ENCODE results near the gene TAF11L13.
"Not testable (repeated sequence)": the region's sequence is repeated elsewhere in the genome, so short reads cannot be mapped to it uniquely, and the experiment has no call there.

Gene TAF11L13

DNA sequence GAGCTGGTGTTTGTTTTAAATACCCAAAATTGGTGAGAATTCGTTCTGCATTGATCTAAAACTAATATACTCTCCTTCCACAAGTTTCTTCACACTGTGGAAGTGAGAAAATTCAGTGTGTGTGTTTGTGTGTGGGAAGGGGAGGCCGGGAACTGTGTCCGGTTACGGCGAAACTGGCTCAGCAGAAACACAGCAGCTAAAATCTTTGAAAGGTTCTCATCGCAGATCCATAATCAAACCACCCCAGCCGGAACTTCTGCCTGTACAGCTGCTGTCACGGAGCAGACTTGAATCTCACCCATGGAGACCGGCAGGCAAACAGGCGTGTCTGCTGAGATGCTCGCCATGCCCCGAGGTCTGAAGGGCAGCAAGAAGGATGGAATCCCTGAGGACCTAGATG is at the start of gene TAF11L13:
Gene TAF11L13 (plus strand): TSS at position 301 of the 400 bp plus-strand sequence.
- DNase-seq (ENCODE audit: low read depth), result not testable (repeated sequence)

DNA sequence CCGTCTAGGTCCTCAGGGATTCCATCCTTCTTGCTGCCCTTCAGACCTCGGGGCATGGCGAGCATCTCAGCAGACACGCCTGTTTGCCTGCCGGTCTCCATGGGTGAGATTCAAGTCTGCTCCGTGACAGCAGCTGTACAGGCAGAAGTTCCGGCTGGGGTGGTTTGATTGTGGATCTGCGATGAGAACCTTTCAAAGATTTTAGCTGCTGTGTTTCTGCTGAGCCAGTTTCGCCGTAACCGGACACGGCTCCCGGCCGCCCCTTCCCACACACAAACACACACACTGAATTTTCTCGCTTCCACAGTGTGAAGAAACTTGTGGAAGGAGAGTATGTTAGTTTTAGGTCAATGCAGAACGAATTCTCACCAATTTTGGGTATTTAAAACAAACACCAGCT is 46.2 kb upstream of the TAF11L13 start, which contains the start of gene TAF11L7:
Gene TAF11L7 (minus strand): TSS at position 101 of the 400 bp plus-strand sequence.
- not testable (repeated sequence) for DNase-seq (ENCODE audit: low read depth)

DNA sequence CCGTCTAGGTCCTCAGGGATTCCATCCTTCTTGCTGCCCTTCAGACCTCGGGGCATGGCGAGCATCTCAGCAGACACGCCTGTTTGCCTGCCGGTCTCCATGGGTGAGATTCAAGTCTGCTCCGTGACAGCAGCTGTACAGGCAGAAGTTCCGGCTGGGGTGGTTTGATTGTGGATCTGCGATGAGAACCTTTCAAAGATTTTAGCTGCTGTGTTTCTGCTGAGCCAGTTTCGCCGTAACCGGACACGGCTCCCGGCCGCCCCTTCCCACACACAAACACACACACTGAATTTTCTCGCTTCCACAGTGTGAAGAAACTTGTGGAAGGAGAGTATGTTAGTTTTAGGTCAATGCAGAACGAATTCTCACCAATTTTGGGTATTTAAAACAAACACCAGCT is 41.0 kb upstream of the TAF11L13 start, which contains the start of gene TAF11L8:
Gene TAF11L8 (minus strand): TSS at position 101 of the 400 bp plus-strand sequence.
- DNase-seq (ENCODE audit: low read depth), result not testable (repeated sequence)

DNA sequence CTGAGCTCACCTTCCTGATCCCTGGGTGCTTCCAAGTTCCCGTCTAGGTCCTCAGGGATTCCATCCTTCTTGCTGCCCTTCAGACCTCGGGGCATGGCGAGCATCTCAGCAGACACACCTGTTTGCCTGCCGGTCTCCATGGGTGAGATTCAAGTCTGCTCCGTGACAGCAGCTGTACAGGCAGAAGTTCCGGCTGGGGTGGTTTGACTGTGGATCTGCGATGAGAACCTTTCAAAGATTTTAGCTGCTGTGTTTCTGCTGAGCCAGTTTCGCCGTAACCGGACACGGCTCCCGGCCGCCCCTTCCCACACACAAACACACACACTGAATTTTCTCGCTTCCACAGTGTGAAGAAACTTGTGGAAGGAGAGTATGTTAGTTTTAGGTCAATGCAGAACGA is 37.6 kb upstream of the TAF11L13 start, which contains the start of gene TAF11L9:
Gene TAF11L9 (minus strand): TSS at position 140 of the 400 bp plus-strand sequence.
- not testable (repeated sequence) for DNase-seq (ENCODE audit: low read depth)

DNA sequence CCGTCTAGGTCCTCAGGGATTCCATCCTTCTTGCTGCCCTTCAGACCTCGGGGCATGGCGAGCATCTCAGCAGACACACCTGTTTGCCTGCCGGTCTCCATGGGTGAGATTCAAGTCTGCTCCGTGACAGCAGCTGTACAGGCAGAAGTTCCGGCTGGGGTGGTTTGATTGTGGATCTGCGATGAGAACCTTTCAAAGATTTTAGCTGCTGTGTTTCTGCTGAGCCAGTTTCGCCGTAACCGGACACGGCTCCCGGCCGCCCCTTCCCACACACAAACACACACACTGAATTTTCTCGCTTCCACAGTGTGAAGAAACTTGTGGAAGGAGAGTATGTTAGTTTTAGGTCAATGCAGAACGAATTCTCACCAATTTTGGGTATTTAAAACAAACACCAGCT is 34.2 kb upstream of the TAF11L13 start, which contains the start of gene TAF11L10:
Gene TAF11L10 (minus strand): TSS at position 101 of the 400 bp plus-strand sequence.
- DNase-seq (ENCODE audit: low read depth), result not testable (repeated sequence)

DNA sequence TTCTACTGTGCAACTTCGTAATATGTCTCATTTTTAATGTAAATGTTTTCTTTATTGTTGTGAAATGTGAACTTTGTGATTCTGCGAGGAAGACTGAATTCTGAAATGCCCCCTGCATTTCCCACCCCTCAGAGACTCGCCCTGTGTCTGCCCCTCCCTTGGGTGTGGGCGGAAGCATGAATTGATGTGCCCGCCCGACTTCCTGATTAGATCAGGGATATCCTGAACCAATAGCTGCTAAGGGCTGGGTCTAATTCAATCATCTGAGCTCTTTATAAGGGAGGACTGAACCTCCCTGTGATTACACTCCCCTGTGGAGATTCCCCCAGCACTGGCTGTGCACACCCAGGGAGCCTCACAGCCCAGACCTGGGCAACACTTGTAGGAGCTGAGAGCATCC is 28.0 kb upstream of the TAF11L13 start, which contains the start of gene TAF11L11:
Gene TAF11L11 (plus strand): TSS at position 304 of the 400 bp plus-strand sequence.
- not testable (repeated sequence) for DNase-seq (ENCODE audit: low read depth)

DNA sequence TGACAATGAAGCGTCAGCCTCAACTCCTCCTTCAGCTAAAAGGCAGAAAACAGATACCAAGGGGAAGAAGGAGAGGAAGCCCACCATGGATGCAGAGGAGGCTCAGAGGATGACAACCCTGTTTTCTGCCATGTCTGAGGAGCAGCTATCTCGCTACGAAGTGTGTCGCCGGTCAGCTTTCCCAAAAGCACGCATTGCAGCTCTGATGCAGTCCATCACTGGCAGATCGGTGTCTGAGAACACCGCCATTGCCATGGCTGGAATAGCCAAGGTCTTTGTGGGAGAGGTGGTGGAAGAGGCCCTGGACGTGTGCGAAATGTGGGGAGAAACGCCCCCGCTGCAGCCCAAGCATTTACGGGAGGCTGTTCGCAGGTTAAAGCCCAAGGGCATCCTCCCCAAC is 26.9 kb upstream of the TAF11L13 start:
- DNase-seq (ENCODE audit: low read depth), result no peak

DNA sequence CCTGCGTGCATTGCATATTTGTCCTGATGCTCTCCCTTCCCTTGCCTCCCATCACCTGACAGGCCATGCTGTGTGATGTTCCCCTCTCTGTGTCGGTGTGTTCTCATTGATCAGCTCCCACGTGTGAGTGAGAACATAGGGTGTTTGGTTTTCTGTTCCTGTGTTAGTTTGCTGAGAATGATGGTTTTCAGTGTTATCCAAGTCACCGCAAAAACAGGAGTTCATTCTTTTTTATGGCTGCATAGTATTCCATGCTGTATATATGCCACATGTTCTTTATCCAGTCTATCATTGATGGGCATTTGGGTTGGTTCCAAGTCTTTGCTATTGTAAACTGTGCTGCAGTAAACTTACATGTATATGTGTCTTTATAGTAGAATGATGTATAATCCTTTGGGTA is 24.4 kb upstream of the TAF11L13 start:
- DNase-seq (ENCODE audit: low read depth), result not testable (repeated sequence)

DNA sequence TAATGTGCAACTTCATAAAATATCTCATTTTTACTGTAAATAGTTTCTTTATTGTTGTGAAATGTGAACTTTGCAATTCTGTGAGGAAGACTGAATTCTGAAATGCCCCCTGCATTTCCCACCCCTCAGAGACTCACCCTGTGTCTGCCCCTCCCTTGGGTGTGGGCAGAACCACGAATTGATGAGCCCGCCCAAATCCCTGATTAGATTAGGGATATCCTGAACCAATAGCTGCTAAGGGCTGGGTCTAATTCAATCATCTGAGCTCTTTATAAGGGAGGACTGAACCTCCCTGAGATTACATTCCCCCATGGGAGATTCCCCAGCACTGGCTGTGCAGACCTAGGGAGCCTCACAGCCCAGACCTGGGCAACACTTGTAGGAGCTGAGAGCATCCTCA is 21.8 kb upstream of the TAF11L13 start, which contains the start of gene TAF11L12:
Gene TAF11L12 (plus strand): TSS at position 301 of the 400 bp plus-strand sequence.
- not testable (repeated sequence) for DNase-seq (ENCODE audit: low read depth)

DNA sequence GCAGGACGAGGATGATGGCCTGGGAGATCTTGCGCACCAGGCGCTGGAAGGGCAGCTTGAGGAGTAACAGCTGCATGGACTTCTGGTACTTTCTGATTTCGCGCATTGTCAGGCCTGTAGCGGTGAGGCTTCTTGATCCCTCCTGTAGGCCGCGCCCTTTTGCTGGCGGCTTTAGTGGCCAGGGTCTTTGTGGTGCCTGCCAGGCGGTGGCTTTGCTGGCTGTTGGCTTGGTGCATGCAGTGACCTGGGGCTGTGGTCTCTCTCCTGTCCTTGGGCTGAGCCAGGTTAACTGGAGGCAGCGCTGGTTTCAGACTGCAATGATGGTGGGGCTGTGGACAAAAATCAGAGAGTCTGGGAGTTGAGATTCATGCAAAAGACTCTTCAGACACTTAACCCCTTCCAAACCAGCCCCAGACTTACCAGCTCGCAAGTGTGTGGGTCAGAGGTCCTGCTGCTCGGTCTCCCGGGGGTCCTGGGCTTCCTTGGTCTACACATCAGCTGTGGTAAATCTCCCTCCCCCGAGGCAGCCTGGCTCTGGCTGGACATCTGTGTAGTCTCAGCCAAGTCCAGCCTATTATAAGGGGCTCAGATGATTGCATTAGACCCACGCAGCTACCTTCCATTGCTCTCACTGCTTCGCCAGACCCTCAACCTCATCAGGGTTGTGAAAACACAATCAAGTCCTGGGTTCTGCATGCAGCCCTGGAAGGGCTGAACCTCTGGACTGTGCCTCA is 16.8 kb upstream of the TAF11L13 start:
- no peak for DNase-seq (ENCODE audit: low read depth)

DNA sequence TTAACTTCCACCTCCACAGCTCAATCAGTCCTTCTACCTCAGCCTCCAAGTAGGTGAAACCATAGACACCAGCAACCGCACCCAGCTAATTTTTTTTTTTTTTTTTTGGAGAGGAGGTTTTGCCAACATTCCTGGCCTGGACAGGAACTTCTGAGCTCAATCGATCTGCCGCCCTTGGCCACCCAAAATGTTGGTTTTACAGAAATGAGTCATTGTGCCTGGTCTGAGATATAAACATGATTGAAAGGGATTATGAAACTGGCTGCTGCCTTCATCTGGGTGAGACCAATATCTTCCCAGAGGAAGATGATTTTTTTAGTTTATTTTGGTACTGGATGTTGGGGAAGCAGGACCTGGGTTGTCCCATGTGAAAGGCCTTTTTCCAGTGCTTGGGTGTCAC is 12.5 kb upstream of the TAF11L13 start:
- no peak for DNase-seq (ENCODE audit: low read depth)

DNA sequence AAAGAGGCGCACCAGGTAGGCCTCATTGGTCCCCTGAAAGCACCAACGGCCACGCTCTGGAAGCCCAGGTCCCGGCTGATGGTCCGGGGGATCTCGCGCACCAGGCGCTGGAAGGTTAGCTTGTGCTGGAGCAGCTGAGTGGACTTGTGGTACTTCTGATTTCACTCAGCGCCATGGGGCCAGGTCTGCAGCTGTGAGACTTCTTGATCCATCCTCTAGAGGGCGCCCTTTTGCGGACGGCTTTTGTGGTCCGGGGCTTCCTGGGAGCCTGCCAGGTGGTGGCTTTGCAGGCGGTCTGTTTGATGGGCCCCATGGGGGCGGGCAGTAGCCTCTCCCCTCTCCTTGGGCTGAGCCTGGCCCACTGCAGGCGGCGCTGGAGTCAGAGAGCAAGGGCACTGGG is 11.3 kb upstream of the TAF11L13 start:
- DNase-seq (ENCODE audit: low read depth), result no peak

DNA sequence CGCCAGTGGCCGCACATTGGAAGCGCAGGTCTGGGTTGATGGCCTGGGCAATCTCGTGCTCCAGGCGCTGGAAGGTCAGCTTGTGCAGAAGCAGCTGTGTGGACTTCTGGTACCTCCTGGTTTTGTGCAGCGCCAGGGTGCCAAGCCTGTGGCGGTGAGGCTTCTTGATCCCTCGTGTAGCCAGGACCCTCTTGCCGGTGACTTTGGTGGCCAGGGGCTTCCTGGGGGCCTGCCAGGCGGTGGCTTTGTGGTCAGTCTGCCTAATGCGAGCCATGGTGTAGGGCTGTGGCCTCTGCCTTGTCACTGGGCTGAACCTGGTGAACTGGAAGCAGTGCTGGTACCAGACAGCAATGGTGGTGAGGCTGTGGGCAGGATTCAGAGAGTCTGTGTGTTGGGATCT is 6.2 kb upstream of the TAF11L13 start:
- DNase-seq (ENCODE audit: low read depth), result no peak

DNA sequence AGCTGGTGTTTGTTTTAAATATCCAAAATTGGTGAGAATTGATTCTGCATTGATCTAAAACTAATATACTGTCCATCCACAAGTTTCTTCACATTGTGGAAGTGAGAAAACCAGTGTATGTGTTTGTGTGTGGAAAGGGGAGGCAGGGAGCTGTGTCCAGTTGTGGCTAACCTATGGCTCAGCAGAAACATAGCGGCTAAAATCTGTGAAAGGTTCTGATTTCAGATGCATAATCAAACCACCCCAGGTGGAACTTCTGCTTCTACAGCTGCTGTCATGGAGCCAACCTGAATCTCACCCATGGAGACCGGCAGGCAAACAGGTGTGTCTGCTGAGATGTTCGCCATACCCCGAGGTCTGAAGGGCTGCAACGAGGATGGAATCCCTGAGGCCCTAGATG is 2.3 kb downstream of the TAF11L13 start, which contains the start of gene TAF11L14:
Gene TAF11L14 (plus strand): TSS at position 301 of the 400 bp plus-strand sequence.
- DNase-seq (ENCODE audit: low read depth), result no peak

DNA sequence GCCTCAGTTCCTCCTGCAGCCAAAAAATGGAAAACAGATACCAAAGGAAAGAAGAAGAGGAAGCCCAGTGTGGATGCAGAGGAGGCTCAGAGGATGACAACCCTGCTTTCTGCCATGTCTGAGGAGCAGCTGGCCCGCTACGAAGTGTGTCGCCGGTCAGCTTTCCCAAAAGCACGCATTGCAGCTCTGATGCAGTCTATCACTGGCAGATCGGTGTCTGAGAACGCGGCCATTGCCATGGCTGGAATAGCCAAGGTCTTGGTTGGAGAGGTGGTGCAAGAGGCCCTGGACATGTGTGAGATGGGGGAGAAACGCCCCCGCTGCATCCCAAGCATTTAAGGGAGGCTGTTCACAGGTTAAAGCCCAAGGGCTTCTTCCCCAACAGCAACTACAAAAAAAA is 17.3 kb downstream of the TAF11L13 start:
- DNase-seq (ENCODE audit: low read depth), result not testable (repeated sequence)

DNA sequence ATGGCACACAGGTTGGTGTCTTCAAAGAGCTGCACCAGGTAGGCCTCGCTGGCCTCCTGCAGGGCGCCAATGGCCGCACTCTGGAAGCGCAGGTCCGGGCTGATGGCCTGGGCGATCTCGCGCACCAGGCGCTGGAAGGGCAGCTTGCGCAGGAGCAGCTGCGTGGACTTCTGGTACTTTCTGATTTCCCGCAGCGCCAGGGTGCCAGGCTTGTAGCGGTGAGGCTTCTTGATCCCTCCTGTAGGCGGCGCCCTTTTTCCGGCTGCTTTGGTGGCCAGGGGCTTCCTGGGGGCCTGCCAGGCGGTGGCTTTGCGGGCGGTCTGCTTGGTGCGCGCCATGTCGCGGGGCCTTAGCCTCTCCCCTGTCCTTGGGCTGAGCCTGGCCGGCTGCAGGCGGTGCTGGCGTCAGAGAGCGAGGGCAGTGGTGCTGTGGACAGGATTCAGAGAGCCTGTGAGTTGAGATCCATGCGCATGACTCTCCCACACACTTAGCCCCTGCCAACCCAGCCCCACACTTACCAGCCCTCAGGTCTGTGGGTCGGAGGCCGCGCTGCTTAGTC is 23.4 kb downstream of the TAF11L13 start:
- not testable (repeated sequence) for DNase-seq (ENCODE audit: low read depth)

DNA sequence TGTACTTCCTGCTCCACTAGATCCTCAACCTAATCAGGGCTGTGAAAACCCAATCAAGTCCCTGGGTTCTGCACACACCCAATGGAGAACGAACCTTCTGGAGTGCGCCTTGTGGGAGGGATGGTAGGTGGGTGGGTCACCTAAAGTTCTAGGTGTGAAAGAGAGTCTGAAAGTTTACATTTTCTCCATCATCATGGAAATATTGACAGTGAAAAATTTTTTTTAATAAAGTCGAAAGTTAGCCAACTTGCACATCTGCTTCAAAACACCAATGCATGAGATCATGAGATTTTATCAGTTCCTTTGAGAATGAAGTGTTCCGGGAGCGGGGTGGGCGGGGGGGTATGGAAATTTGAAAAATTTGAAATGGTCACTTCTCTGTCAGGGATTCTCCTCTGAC is 24.0 kb downstream of the TAF11L13 start:
- DNase-seq (ENCODE audit: low read depth), result no peak

DNA sequence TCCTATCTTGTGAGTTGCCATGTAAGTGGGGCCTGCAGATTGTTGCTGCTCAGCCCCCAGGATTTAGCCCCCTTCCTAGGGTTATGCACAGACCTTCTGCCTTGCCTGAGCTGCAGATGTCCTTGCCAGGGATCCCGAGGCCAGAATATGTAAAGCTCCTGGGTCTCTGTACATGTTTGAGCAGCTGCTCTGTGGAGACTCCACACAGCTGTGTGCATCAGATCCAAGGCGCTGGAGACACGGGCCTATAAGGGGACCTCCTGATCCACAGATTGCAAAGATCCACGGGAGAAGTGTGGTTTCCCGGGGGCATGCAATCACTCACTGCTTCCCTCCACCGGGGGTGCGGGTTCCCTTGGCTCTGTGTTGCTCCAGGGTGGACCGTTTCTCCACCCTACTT is 31.3 kb downstream of the TAF11L13 start:
- DNase-seq (ENCODE audit: low read depth), result no peak

DNA sequence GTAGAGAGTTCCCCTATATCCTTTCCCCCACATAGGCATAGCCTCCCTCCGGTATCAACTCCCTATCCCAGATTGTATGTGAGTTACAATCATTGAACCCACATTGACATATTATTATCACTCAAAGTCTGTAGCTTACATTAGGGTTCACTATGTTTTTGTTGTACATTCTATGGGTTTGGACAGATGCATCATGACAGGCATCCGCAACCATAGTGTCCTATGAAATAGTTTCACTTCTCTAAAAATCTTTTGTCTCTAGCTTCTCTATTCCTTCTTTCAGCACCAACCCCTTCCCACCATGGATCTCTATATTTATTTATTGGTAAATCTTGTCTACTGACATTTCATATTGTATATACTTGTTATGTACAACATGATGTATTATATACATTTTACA is 33.9 kb downstream of the TAF11L13 start:
- no peak for DNase-seq (ENCODE audit: low read depth)

DNA sequence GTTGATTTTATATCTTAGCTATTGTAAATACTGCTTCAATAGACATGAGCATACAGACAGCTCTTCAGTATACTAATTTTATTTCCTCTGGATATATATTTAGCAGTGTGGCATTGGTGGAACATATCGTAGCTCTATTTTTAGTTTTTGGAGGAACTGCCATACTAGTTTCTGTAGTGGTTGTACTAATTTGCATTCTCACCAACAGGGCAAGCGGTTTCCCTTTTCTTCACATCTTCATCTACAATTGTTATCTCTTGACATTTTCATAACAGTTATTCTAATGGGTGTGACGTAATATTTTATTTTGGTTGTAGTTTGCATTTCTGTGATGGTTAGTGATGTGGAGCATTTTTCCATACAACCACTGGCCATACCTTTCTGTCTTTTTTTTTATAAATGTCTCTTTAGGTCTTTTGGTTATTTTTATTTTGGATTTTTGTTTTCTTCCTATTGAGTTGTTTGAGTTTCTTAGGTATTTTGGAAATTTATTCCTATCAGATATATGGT is 34.9 kb downstream of the TAF11L13 start:
- no peak for DNase-seq (ENCODE audit: low read depth)

DNA sequence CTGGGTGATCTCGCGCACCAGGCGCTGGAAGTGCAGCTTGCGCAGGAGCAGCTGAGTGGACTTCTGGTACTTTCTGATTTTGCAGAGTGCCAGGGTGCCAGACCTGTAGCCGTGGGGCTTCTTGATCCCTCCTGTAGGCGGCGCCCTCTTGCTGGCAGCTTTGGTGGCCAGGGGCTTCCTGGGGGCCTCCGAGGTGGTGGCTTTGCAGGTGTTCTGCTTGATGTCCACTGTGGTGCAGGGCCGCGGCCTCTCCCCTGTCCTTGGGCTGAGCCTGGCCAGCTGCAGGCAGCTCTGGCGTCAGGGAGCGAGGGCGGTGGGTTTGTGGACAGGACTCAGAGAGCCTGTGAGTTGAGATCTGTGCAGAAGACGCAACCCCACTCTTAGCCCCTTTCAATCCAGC is 38.5 kb downstream of the TAF11L13 start:
- no peak for DNase-seq (ENCODE audit: low read depth)

DNA sequence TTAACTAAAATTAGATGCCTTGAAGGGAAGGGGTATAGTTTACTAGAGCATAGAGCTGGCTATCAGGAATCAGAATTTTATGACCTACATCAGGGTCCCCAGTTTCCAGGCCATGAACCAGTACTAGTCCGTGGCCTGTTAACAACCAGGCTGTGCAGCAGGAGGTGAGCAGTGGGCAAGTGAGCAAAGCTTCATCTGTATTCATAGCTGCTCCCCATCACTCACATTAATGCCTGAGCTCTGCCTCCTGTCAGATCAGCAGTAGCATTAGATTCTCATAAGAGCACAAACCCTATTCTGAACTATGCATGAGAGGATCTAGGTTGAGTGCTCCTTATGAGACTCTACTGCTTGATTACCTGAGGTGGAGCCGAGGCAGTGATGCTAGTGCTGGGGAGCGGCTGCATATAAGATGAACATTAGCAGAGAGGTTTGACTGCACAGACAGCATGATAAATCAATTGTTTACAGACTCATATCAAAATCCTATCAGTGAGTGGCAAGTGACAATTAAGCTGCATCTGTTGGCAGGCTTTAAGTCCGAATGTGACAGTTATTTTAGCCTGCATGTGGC is 47.0 kb downstream of the TAF11L13 start:
- DNase-seq (ENCODE audit: low read depth), result no peak
